Activated CD4-positive, alpha-beta T cell treated with anti-CD3 and anti-CD28 coated beads, Interleukin-2, amount 10 ng/mL, durations not matched to agents 7 days and 5 days (primary cell): ENCODE data around the gene IL1RAP. TPM values are rescaled to one million over a fixed set of nuclear protein-coding genes. Genes with fewer than 3 reads are reported as not detected.
"Not testable (repeated sequence)": the region's sequence is repeated elsewhere in the genome, so short reads cannot be mapped to it uniquely, and the experiment has no call there.

Experiments used
- CTCF ChIA-PET: fragments of 350-600 bp; sonication (Branson Sonifier 250); formaldehyde crosslinking; loops from one replicate; lab custom pipeline; 2021; ENCODE audit warnings: antibody characterized with exemption; lab: Charles Lee
- POLR2A ChIA-PET: fragments of 350-600 bp; sonication (Branson Sonifier 250); formaldehyde crosslinking; loops from one replicate; lab custom pipeline; 2021; ENCODE audit warnings: antibody characterized with exemption; lab: Charles Lee
- DNase-seq: peaks from one replicate; pipeline ENCODE4 v3.0.0-alpha.2; 2020
- H3K27ac Mint-ChIP-seq: one replicate; pipeline ENCODE4 v1.8.0; 2021; ENCODE audit warnings: mild to moderate bottlenecking, moderate library complexity, mixed read lengths
- H3K27me3 Mint-ChIP-seq: one replicate; pipeline ENCODE4 v1.8.0; 2021; ENCODE audit warnings: mixed read lengths
- H3K36me3 Mint-ChIP-seq: one replicate; pipeline ENCODE4 v1.8.0; 2021; ENCODE audit warnings: low read depth, mixed read lengths
- H3K4me1 Mint-ChIP-seq: one replicate; pipeline ENCODE4 v1.8.0; 2021; ENCODE audit warnings: mixed read lengths
- H3K4me3 Mint-ChIP-seq: one replicate; pipeline ENCODE4 v1.8.0; 2021; ENCODE audit warnings: mild to moderate bottlenecking, moderate library complexity, mixed read lengths
- H3K9me3 Mint-ChIP-seq: one replicate; pipeline ENCODE4 v1.8.0; 2021; ENCODE audit warnings: mixed read lengths
- total RNA-seq, 2 experiments: library from RNA; stranded (reverse); gene quantifications; one replicate each; pipeline ENCODE4 v1.2.3, GENCODE V29; 2021

The IL1RAP gene
- total RNA-seq, 2 experiments from 2014 or later, result 7.2 to 8.2 TPM

DNA sequence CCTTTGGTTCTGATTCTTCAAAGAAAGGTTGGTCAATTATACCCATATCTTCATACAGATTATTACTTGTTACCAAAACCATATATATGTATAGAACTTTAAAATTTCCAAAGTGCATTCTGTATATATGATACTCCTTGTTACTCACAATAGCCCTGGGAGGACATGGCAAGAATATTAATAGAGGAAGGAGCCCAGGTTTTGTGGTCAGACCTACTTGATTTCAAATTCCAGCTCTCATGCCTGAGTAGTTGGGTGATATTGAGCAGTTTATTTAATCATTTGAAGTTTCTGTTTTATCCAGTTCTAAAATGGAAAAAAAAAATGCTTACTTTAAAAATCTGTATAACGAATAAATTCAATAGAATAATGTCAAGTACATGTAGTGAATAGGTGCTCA, 2.5 kb downstream of the IL1RAP start:
- Mint-ChIP-seq H3K27me3 (no peaks in the 10 kb centered on the region), H3K4me3 (no peak overlapping the region), H3K4me1 (peaks cover 32% of the 10 kb centered on the region), H3K36me3 (peaks cover 24% of the 10 kb centered on the region), H3K27ac (no peak overlapping the region), H3K9me3 (no peaks in the 10 kb centered on the region)
- ChIA-PET CTCF (interaction anchor here (0.8 kb wide), 1 partner anchor 28 kb away, joined by 3 read pairs; no protein-coding TSS in a partner anchor), POLR2A (no interaction called here)
- no peak for DNase-seq

DNA sequence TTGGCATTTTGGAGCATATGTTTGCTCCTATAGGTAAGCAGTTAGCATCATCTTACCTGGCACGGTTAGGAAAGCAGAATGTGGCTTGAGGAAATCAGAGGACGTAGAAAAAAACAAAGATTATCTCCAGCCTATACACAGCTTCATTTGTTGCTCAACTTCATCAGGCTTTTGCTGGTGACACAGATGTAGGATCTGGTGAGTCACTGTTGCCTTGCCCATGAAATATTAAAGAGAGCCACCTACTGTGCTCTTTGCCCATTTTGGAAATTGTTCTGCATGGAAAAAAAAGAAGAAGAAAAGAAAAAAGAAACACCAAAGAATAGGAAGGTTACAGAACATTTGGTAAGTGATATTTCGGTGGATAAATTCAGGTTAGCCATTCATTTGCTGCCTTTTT, 3.8 kb downstream of the IL1RAP start:
- H3K27ac Mint-ChIP-seq, result no peak overlapping the region
- H3K4me3 Mint-ChIP-seq, result no peak overlapping the region
- H3K4me1 Mint-ChIP-seq, result peaks cover 31% of the 10 kb centered on the region
- DNase-seq, result no peak
- POLR2A ChIA-PET, result interaction anchor here (0.6 kb wide), 1 partner anchor 97 kb away, joined by 5 read pairs; no protein-coding TSS in a partner anchor
- H3K27me3 Mint-ChIP-seq, result no peaks in the 10 kb centered on the region
- H3K36me3 Mint-ChIP-seq, result peaks cover 26% of the 10 kb centered on the region
- H3K9me3 Mint-ChIP-seq, result no peaks in the 10 kb centered on the region
- CTCF ChIA-PET, result no interaction called here

DNA sequence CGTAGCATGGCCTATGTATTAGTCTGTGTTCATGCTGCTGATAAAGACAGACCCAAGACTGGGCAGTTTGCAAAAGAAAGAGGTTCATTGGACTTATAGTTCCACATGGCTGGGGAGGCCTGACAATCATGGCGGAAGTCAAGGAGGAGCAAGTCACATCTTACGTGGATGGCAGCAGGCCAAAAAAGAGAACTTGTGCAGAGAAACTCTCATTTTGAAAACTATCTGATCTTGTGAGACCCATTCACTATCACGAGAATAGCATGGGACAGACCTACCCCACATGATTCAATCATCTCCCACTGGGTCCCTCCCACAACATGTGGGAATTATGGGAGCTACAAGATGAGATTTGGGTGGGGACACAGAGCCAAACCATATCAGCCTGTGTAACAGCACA, 4.6 kb downstream of the IL1RAP start:
- peaks cover 29% of the 10 kb centered on the region for H3K36me3 Mint-ChIP-seq
- H3K9me3 Mint-ChIP-seq, CTCF ChIA-PET, POLR2A ChIA-PET, H3K4me3 Mint-ChIP-seq, H3K27ac Mint-ChIP-seq, DNase-seq, H3K27me3 Mint-ChIP-seq: not testable (repeated sequence)
- H3K4me1 Mint-ChIP-seq, result peaks cover 23% of the 10 kb centered on the region

DNA sequence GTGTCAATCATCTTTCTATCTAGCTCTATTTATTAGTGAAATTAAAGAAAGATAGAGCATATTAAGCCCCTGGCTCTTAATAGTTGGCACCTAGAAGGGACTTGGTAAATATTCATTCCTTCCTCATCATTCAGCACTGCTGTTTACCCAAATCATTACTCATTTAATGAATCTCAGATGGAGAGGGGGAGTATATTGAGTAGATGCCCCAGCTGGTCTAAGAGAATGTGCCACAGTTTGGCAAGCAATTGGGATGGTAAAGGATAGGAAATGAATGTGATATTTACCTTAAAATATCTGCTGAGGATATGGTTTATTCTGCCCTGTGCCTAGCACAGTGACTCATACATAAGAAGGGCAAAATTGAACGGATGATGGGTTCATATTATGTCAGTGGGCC, 6.0 kb downstream of the IL1RAP start:
- no peak overlapping the region for H3K4me3 Mint-ChIP-seq
- CTCF ChIA-PET, result no interaction called here
- no peak overlapping the region for H3K27ac Mint-ChIP-seq

DNA sequence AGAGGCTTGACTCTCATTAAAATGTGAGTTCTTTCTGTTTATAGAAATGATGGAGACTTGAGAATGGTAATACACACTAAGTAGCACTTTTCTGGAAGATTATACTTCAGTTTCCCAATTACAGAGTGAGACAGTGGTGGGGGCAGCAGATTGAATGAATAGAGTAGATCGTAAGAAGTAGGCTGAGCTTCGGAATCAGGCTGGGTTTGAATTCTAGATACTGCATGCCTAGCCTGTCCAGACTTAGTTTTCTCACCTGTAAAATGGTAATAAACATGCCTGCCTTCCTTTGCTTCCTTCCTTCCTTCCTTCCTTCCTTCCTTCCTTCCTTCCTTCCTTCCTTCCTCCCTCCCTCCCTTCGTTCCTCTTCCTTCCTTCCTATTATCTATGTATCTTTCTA, 8.1 kb downstream of the IL1RAP start:
- peaks cover 25% of the 10 kb centered on the region for H3K36me3 Mint-ChIP-seq
- no peak overlapping the region for H3K4me3 Mint-ChIP-seq
- ChIA-PET CTCF (interaction anchor here (0.7 kb wide), 2 partner anchors 13 to 35 kb away, joined by 3 read pairs; no protein-coding TSS in a partner anchor), POLR2A (no interaction called here)
- no peaks in the 10 kb centered on the region for H3K27me3 Mint-ChIP-seq
- H3K27ac Mint-ChIP-seq, result no peak overlapping the region
- no peak for DNase-seq
- peaks cover 4% of the 10 kb centered on the region for H3K4me1 Mint-ChIP-seq
- peaks cover 3% of the 10 kb centered on the region for H3K9me3 Mint-ChIP-seq

More for the DNA sequence above, 6.0 kb downstream of the IL1RAP start:
- Mint-ChIP-seq H3K27me3 (no peaks in the 10 kb centered on the region), H3K9me3 (peaks cover 3% of the 10 kb centered on the region), H3K36me3 (peaks cover 31% of the 10 kb centered on the region), H3K4me1 (peaks cover 20% of the 10 kb centered on the region)
- no peak for DNase-seq
- POLR2A ChIA-PET, result no interaction called here

DNA sequence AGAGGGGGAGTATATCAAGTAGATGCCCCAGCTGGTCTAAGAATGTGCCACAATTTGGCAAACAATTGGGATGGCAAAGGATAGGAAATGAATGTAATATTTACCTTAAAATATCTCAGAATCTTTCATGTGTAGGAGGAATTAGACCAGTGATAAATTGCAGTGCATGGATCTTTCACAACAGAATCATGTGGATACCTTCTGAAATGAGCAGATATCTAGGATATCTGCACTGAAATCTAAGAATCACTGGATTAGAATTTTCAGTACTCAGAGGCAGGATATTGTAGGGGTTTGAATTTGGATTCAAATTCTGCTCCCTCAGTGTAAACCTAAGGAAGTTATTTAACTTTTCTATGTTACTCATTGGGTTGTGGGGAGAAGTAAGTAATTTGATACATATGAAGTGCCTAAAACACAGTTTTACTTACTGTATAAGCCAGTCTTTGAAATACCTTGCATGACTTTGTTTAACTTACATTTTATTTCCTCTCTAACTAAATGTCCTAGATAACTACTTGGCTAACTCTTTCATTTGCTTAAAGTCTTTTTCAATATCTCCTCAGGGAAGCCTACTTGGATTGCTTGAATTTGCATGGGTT, 8.8 kb downstream of the IL1RAP start:
- CTCF ChIA-PET, result interaction anchor here (0.7 to 1.5 kb wide), 2 partner anchors 9 to 36 kb away, joined by 3 to 4 read pairs; partner anchors contain the start of gene IL1RAP
- Mint-ChIP-seq H3K27ac (no peak overlapping the region), H3K4me1 (no peaks in the 10 kb centered on the region), H3K27me3 (no peaks in the 10 kb centered on the region), H3K9me3 (peaks cover 3% of the 10 kb centered on the region), H3K4me3 (no peak overlapping the region), H3K36me3 (peaks cover 19% of the 10 kb centered on the region)
- DNase-seq, result no peak
- POLR2A ChIA-PET, result no interaction called here

DNA sequence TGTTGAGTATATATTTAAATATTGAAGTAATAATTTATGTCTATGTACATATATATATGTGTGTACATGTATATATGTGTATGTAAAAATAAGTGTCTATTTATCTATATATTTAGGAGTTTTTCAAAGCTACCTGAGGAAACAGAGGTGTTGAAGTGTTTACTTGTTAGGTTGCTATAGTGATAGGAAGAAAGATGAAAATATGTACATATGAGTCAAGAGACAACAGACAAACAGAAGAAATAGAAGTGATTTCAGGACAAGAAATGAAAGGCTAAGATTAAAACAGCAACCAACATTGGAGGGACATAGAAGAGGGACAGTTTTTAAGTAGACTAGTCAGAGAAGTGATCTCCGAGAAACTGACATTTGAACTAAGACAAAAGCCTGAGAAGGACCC, 11.1 kb downstream of the IL1RAP start:
- Mint-ChIP-seq H3K9me3 (peaks cover 3% of the 10 kb centered on the region), H3K4me3 (no peak overlapping the region), H3K36me3 (peaks cover 14% of the 10 kb centered on the region), H3K4me1 (no peaks in the 10 kb centered on the region), H3K27ac (no peak overlapping the region), H3K27me3 (no peaks in the 10 kb centered on the region)
- CTCF ChIA-PET, result no interaction called here
- POLR2A ChIA-PET, result no interaction called here
- no peak for DNase-seq

DNA sequence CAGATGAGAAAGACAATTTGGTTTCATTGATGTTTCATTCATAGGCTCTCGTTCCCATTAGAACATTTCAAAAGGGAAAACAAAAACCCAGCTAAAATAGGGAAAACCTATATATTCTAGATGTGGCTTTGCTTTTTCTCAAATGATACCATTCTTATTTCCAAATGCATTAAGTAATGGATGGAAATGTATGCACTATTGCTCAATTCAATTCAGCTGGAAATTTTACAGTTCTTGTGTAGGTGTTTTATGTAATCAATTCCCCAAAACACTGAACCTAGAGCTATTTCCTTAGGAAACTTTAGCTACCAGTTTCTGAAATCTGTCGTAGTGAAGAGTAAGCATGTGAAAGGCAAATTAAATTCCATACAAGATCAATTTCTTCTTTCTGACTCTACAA, 11.7 kb downstream of the IL1RAP start:
- ChIA-PET CTCF (interaction anchor here (0.7 to 1.5 kb wide), 3 partner anchors 9 to 62 kb away, joined by 3 to 5 read pairs (median 3); no protein-coding TSS in a partner anchor), POLR2A (no interaction called here)
- no peak for DNase-seq
- H3K36me3 Mint-ChIP-seq, result peaks cover 14% of the 10 kb centered on the region
- no peak overlapping the region for H3K27ac Mint-ChIP-seq
- H3K27me3 Mint-ChIP-seq, result no peaks in the 10 kb centered on the region
- peaks cover 3% of the 10 kb centered on the region for H3K9me3 Mint-ChIP-seq
- no peaks in the 10 kb centered on the region for H3K4me1 Mint-ChIP-seq
- H3K4me3 Mint-ChIP-seq, result no peak overlapping the region

DNA sequence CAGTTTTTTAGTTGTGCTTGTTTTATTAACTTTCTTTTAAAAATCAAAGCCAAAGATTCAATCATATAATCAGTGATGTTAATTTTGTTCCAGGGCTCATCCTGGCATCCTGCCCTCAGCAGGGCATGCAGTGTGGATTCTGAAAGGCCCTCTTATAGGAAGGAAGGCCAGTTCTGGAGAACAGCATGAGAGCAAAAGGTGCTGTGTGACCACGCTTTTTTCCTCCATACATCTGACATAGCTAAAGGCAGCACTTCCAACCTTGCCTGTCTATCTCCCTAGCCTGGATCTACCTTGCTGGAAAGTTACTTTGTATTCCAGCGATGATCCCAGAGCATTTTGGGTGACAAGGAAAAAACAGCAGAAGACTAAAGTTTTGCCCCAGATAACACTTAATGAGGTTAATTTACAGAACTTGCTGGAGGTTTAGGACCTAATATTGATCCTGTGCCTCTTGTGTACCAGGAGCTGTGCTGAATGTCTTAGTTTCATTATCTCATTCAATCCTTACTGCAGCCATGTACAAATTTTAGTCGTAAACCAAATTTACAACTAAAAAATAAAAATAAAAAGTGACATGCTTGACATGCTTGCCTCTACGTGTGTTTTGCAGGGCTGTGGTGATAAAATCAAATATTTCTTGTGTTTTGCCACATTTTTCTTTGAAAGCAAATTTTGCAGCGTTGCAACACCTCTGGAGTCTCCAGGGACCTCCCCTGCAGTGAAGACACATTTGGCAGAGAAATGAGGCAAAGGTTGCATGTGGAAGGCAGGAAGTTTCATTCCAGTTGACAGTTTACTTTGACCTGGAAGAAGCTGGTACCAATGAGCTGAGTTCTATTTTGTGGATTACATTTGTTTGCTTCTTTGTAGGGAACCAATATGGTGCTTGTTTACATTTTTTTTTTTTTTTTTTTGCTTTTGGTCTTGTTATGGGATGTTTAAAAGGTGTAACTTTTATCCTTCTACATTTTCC, 13.2 kb downstream of the IL1RAP start:
- POLR2A ChIA-PET, result no interaction called here
- Mint-ChIP-seq H3K9me3 (peaks cover 3% of the 10 kb centered on the region), H3K4me1 (no peaks in the 10 kb centered on the region), H3K27ac (no peak overlapping the region), H3K27me3 (no peaks in the 10 kb centered on the region), H3K36me3 (peaks cover 10% of the 10 kb centered on the region), H3K4me3 (no peak overlapping the region)
- no peak for DNase-seq
- CTCF ChIA-PET, result interaction anchor here (0.7 to 1.5 kb wide), 3 partner anchors 17 to 722 kb away, joined by 3 read pairs; no protein-coding TSS in a partner anchor

DNA sequence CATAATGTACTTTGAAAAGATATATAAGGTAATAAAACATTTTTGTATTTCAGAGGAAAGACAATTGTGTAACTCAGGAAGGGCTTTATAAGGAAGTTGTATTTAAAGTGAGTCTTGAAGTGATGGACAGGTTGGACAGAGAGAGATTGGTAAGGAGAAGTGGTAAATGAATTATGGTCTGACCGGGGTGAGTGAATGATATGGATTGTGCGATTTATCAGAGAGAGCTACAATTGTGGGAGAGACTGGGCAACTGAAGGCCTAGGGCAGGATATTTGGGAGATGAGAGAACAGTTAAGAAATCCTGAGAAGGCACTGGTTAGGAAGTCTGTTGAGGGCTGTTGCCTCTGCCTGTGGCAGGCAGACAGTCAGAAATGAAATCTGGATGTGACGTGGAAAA, 14.8 kb downstream of the IL1RAP start:
- ChIA-PET CTCF (no interaction called here), POLR2A (no interaction called here)
- no peak for DNase-seq
- no peak overlapping the region for H3K4me3 Mint-ChIP-seq
- H3K27ac Mint-ChIP-seq, result no peak overlapping the region
- peaks cover 11% of the 10 kb centered on the region for H3K36me3 Mint-ChIP-seq
- no peaks in the 10 kb centered on the region for H3K4me1 Mint-ChIP-seq
- H3K9me3 Mint-ChIP-seq, result no peaks in the 10 kb centered on the region
- H3K27me3 Mint-ChIP-seq, result no peaks in the 10 kb centered on the region

DNA sequence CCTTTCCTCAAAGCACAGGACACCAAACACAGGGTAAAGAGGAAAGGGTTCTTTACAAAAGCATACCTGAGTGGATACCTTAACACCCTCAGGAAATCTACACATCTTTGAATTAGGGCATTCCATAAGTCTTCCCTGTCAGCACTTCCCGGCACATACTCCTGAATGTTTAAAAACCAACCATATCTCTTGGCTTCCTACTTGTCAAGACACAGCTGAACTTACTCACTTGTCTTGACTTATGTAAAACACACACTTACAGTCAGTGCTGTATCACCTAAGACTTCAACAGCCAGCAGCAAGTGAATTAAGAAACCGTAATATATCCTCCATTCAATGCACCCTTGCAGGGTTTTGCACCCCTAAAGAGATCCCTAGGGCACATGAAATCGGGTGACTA, 17.5 kb downstream of the IL1RAP start:
- Mint-ChIP-seq H3K4me3 (no peak overlapping the region), H3K4me1 (no peaks in the 10 kb centered on the region), H3K27ac (no peak overlapping the region), H3K36me3 (peaks cover 9% of the 10 kb centered on the region), H3K27me3 (no peaks in the 10 kb centered on the region), H3K9me3 (no peaks in the 10 kb centered on the region)
- no peak for DNase-seq
- CTCF ChIA-PET, result interaction anchor here (0.9 to 1.2 kb wide), 2 partner anchors 16 to 34 kb away, joined by 3 read pairs; no protein-coding TSS in a partner anchor
- POLR2A ChIA-PET, result no interaction called here

DNA sequence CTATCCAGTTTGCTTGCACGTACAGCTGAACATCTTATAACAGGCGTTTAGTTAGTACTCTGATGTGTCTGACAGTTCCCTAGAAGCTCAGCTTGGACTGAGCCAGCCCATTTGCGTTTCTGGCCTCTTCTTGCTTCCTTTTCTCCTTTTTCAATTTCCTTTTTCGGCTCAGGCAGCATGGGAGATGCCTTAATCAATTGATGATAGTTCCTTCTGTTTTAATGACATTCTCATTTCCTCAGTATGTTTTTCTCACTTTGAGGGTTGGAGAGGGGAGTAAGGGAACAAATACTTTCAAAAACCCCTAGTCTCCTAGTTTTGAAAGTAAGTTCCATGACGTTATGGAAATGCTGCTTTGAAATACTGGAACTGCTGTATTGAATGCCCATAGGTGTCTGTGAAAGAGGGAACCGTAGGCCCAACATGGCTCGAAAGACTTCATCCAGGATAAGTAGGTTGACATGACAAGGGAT, 18.9 kb downstream of the IL1RAP start:
- H3K36me3 Mint-ChIP-seq, result peaks cover 10% of the 10 kb centered on the region
- no peak overlapping the region for H3K27ac Mint-ChIP-seq
- H3K27me3 Mint-ChIP-seq, result no peaks in the 10 kb centered on the region
- POLR2A ChIA-PET, result no interaction called here
- CTCF ChIA-PET, result interaction anchor here (0.6 kb wide), 1 partner anchor 26 kb away, joined by 4 read pairs; no protein-coding TSS in a partner anchor
- H3K4me1 Mint-ChIP-seq, result peaks cover 1% of the 10 kb centered on the region
- H3K4me3 Mint-ChIP-seq, result no peak overlapping the region
- no peak for DNase-seq
- no peaks in the 10 kb centered on the region for H3K9me3 Mint-ChIP-seq
